GM12892 (cell line): ENCODE measurements around the gene PDE7B.

Experiments used
- POLR2A ChIP-seq: IDR thresholded peaks from 2 replicates; pipeline ENCODE4 v1.6.1; 2011; ENCODE audit warnings: low read depth, low read length, control low read depth
- TAF1 ChIP-seq: IDR thresholded peaks from 2 replicates; pipeline ENCODE4 v1.6.1; 2011; ENCODE audit warnings: low read depth, mild to moderate bottlenecking, control low read depth, low read length, borderline replicate concordance

DNA sequence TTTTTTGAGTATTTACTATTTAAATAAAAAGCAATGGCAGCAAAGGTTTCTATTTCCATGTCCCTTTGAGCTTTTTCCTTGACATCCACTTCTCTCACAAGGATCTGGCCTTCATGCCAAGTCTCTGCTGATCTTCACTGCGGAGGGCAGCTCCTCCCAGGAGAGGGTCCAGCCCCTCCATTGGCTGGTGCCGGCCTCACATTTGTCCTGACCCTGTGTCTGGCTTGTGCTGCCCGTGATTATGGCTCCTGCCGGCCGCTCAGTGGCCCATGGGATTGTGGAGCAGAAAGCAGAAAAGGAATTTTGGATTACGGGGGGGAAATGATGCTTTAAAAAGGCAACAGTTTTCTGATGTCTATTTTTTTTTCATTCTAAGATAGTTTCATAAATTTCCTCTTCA is 31.2 kb upstream of the PDE7B start:
- TF ChIP-seq POLR2A (no peak), TAF1 (no peak)
